ENCODE measurements around the gene GMCL1. TPM values are rescaled to one million over a fixed set of nuclear protein-coding genes. Genes with fewer than 3 reads are reported as not detected.
A peak's percentile ranks its signal among the peaks of the same experiment; 100 is the strongest.

Gene GMCL1
- total and polyA plus RNA-seq, 9 of the 15 experiments (the other 6 are each of a cell fraction or from before 2014, with no cell fraction given) = 7.0 to 27.3 (median 15.4) TPM

DNA sequence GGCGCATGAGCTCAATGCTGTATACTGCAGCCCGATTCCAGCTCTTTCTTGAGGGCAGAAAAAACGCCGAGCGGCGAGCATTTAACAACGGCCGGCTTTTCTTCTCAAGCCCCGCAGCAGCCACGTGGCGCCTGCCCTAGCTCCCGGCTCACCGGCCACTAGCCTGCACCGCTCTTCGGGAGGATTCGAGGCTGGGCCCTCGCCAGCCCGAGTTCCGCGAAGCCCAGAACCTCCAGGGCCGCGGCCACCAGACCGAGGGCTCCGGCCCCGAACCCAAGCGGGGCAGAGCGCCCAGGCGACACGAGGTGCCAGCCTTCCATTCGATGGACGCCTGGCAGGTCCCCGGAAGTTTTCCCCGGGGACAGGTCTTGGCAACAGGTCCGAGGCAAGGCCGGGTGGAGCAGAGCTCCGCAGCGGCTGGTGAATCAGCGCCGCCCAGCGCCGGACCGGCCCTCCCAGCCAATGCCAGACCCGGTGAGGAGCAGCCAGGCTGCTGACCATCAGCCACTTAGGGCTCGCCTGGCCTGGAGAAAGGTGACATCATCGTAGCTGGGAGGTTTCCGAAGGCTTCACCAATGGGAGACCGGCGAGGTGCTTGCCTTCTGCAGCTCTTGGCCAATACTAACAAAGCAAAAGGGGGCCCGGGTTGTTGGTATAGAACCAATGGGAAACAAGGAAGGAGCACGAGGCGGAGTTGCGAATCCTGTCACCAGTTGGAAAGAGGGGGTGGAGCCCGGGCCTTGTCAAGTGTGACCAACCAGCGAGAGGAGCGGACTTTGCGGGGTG lies 84.9 kb downstream of the GMCL1 start (continued):
- TF ChIP-seq, protein P1, sequence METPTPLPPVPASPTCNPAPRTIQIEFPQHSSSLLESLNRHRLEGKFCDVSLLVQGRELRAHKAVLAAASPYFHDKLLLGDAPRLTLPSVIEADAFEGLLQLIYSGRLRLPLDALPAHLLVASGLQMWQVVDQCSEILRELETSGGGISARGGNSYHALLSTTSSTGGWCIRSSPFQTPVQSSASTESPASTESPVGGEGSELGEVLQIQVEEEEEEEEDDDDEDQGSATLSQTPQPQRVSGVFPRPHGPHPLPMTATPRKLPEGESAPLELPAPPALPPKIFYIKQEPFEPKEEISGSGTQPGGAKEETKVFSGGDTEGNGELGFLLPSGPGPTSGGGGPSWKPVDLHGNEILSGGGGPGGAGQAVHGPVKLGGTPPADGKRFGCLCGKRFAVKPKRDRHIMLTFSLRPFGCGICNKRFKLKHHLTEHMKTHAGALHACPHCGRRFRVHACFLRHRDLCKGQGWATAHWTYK (CRISPR knock-in tag; IDR thresholded peaks at IDR 0.05) = peak; percentile 78
- TF ChIP-seq ZNF766 (CRISPR knock-in tag; conservative IDR thresholded peaks at IDR 0.05) (peak; percentile 82), MYC (IDR thresholded peaks at IDR 0.05; ENCODE audit: low read depth, low read length) (peak; percentile 93), MYC (CRISPR knock-in tag; IDR thresholded peaks at IDR 0.05; ENCODE audit: borderline replicate concordance, low read depth) (peak; percentile 97), SRF (CRISPR knock-in tag; IDR thresholded peaks at IDR 0.05) (peak in 1 of 2 experiments; percentile 80; a peak in 1 of 4 replicates), FOXJ2 (tag; IDR thresholded peaks at IDR 0.05) (peak; percentile 82; the same call in 1 of the 2 replicates), SMAD1 (IDR thresholded peaks at IDR 0.05; ENCODE audit: low read depth, low read length, partially characterized antibody) (peak; percentile 63), FOSL1 (tag; conservative IDR thresholded peaks at IDR 0.05) (peak; percentile 84)
